ENCODE measurements around the gene FRMD4B. TPM values are rescaled to one million over a fixed set of nuclear protein-coding genes. Genes with fewer than 3 reads are reported as not detected.

Gene FRMD4B
- total RNA-seq, 2 experiments from 2014 or later = not detected

GRCh38 chr3:69126216-69126615 is 259.7 kb downstream of the FRMD4B start:
- H3K79me2 ChIP-seq (ENCODE audit: insufficient read depth, low read depth, low read length) = no peaks in the 10 kb centered on the region
- no peaks in the 10 kb centered on the region for H3K9me2 ChIP-seq (ENCODE audit: insufficient read depth, low read length)
- no peaks in the 10 kb centered on the region for H3K36me3 ChIP-seq (ENCODE audit: insufficient read depth, low read length)
- no peaks in the 10 kb centered on the region for H3K4me1 ChIP-seq (ENCODE audit: insufficient read depth, low read length, poor library complexity, severe bottlenecking)
- no peaks in the 10 kb centered on the region for H3K9me3 ChIP-seq (ENCODE audit: low read length)
- no peak overlapping the region for H3K4me3 ChIP-seq (ENCODE audit: low read depth, low read length, poor library complexity, severe bottlenecking)
- intact Hi-C loops (cut with micrococcal nuclease; ENCODE audit: unreplicated experiment) = no loop called here
- TF ChIP-seq CTCF (conservative IDR thresholded peaks at IDR 0.05; ENCODE audit: low read length) (no peak), EZH2phosphoT487 (IDR thresholded peaks at IDR 0.05; ENCODE audit: borderline replicate concordance, low read depth, low read length) (no peak)
- POLR2A ChIA-PET = interaction anchor here (1.2 kb wide), 1 partner anchor 11 kb away, joined by 7 read pairs; no protein-coding TSS in a partner anchor
- H4K20me1 ChIP-seq (ENCODE audit: insufficient read depth, low read length) = no peaks in the 10 kb centered on the region
- H3K27ac ChIP-seq (ENCODE audit: low read depth, low read length, poor library complexity, severe bottlenecking) = no peak overlapping the region
- H2AFZ ChIP-seq (ENCODE audit: low read length) = no peak overlapping the region
- CTCF ChIA-PET (ENCODE audit: unreplicated experiment) = no interaction called here
- DNase-seq (ENCODE audit: low spot score) = no peak
- no TSS peak for BruUV-seq (replicated peaks)
- H3K4me2 ChIP-seq (ENCODE audit: low read length) = no peak overlapping the region

GRCh38 chr3:69122403-69122802 is 263.5 kb downstream of the FRMD4B start, which contains the start of gene LMOD3:
TSS of gene LMOD3 (minus strand) at chr3:69122595. CDS start at chr3:69122386, 209 bp downstream.
- H3K36me3 ChIP-seq (ENCODE audit: insufficient read depth, low read length) = no peaks in the 10 kb centered on the region
- H3K9me2 ChIP-seq (ENCODE audit: insufficient read depth, low read length) = no peaks in the 10 kb centered on the region
- TF ChIP-seq EZH2phosphoT487 (IDR thresholded peaks at IDR 0.05; ENCODE audit: borderline replicate concordance, low read depth, low read length) (no peak), CTCF (conservative IDR thresholded peaks at IDR 0.05; ENCODE audit: low read length) (no peak)
- no peaks in the 10 kb centered on the region for H3K9me3 ChIP-seq (ENCODE audit: low read length)
- no peak within 1 kb of the TSS for H3K4me2 ChIP-seq (ENCODE audit: low read length)
- H4K20me1 ChIP-seq (ENCODE audit: insufficient read depth, low read length) = no peaks in the 10 kb centered on the region
- H3K4me3 ChIP-seq (ENCODE audit: low read depth, low read length, poor library complexity, severe bottlenecking) = no peak within 1 kb of the TSS
- no peak within 1 kb of the TSS for H2AFZ ChIP-seq (ENCODE audit: low read length)
- ChIA-PET POLR2A (no interaction called here), CTCF (ENCODE audit: unreplicated experiment) (no interaction called here)
- no peak within 1 kb of the TSS for H3K27ac ChIP-seq (ENCODE audit: low read depth, low read length, poor library complexity, severe bottlenecking)
- no peak for DNase-seq (ENCODE audit: low spot score)
- H3K4me1 ChIP-seq (ENCODE audit: insufficient read depth, low read length, poor library complexity, severe bottlenecking) = no peaks in the 10 kb centered on the region
- BruUV-seq (replicated peaks) = no TSS peak
- H3K79me2 ChIP-seq (ENCODE audit: insufficient read depth, low read depth, low read length) = no peaks in the 10 kb centered on the region
- intact Hi-C loops (cut with micrococcal nuclease; ENCODE audit: unreplicated experiment) = no loop called here

- TF ChIP-seq EZH2phosphoT487 (IDR thresholded peaks at IDR 0.05; ENCODE audit: borderline replicate concordance, low read depth, low read length) (no peak), CTCF (conservative IDR thresholded peaks at IDR 0.05; ENCODE audit: low read length) (no peak)
- no peaks in the 10 kb centered on the region for H3K4me1 ChIP-seq (ENCODE audit: insufficient read depth, low read length, poor library complexity, severe bottlenecking)
- H2AFZ ChIP-seq (ENCODE audit: low read length) = no peak overlapping the region
- POLR2A ChIA-PET = no interaction called here
- no peaks in the 10 kb centered on the region for H3K79me2 ChIP-seq (ENCODE audit: insufficient read depth, low read depth, low read length)
- DNase-seq (ENCODE audit: low spot score) = no peak
- CTCF ChIA-PET (ENCODE audit: unreplicated experiment) = no interaction called here
- no peak overlapping the region for H3K4me2 ChIP-seq (ENCODE audit: low read length)
- no peak overlapping the region for H3K4me3 ChIP-seq (ENCODE audit: low read depth, low read length, poor library complexity, severe bottlenecking)
- no peaks in the 10 kb centered on the region for H3K36me3 ChIP-seq (ENCODE audit: insufficient read depth, low read length)
- no TSS peak for BruUV-seq (replicated peaks)
- H4K20me1 ChIP-seq (ENCODE audit: insufficient read depth, low read length) = no peaks in the 10 kb centered on the region
- no peak overlapping the region for H3K27ac ChIP-seq (ENCODE audit: low read depth, low read length, poor library complexity, severe bottlenecking)
- H3K9me2 ChIP-seq (ENCODE audit: insufficient read depth, low read length) = no peaks in the 10 kb centered on the region
- no peaks in the 10 kb centered on the region for H3K9me3 ChIP-seq (ENCODE audit: low read length)
- intact Hi-C loops (cut with micrococcal nuclease; ENCODE audit: unreplicated experiment) = loop anchor here (2.0 kb wide), 1 partner anchor 183 kb away; no protein-coding TSS in a partner anchor
Measured at GRCh38 chr3:69121950-69122349, 263.9 kb downstream of the FRMD4B start.

All from OCI-LY7 (cell line).